Stimulated activated CD4-positive, alpha-beta T cell treated with anti-CD3 and anti-CD28 coated beads, Interleukin-4, amount 100 ng/mL, for 24 hours (primary cell): Measurements from ENCODE around the gene ATP8B3.

Source experiments
- DNase-seq: peaks from one replicate; pipeline ENCODE4 v3.0.0-alpha.2; 2020

Gene ATP8B3

DNA sequence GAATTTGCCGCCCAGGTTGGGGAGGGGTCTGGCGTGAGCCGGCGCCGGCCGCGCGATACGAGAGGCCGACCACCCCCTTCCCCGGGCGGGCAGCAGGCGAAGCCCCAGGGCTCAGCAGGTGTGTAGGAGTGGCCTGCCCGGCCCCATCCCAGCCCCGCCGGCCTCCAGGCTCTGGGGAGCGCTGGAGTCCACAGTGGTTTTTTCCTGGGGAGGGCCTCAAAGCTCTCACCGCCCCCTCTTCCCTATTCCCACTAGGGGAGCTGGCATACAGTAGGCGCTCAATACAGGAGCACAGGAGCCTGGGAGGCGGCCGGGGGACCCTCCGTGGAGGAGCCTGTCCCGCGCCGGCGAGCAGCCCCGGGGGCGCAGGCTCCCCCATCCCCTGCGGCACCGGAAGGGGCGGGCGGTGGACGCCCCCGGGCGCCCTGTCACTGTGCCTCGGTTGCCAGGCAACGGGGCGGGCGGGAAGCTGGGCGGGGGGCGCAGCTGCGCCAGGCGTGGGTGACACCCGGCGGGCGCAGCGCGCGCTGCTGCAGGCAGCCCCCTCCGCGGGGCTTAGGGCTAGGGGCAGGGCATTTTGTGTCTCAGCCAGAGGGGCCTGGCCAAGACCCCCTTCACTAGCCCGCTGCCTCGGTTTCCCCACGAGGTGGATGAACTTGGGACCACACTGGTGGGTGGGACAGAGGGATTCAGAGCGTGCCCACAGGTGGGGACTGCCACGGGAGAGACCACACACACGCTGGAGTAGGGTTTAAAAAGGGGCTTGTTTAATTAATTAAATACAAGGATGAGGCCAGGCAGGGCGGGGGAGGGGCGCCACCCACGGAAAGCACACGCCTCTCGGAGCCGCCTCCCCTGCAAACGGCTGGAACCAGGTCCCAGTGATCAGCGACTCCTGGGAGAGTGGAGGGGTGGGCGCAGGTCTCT, 39.8 kb upstream of the ATP8B3 start:
- DNase-seq, result peak; percentile 53

DNA sequence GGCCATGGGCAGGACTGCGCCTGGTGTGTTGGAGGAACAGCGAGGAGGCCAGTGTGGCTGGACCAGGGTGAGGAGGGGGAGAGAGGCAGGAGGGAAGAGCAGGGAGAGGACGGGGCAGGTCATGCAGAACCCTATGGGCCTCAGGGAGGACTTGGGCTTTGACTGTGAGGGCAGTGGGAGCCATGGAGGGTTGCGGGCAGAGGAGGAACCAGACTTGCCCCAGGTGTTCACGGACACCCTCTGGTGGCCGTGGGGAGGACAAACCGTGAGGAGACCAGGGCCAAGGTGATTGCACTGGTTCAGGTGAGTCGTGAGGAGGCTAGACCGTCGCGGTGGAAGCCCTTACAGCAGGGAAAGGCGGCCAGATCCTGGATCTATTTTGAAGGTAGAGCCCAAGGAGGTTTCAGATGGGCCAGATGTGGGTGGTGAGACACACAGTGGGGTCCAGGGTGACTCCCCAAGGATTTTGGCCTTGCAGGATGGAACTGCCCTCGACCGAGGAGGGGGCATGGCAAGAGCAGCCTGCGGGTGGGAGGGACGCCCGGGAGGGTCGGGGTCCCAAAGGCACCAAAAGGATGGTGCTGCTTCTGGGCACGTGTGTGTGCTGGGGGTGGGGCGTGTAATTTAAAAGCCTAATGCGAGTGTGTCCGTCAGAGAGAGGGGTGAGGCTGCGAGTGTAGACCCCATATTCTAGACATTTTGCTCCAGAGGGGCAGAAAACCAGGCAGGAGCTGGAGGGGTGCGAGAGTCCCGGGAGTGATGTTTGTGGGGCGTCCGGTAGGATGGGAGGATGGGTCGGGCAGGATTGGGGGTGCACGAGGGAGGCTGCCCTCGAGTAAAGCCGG, 39.0 kb upstream of the ATP8B3 start:
- no peak for DNase-seq

DNA sequence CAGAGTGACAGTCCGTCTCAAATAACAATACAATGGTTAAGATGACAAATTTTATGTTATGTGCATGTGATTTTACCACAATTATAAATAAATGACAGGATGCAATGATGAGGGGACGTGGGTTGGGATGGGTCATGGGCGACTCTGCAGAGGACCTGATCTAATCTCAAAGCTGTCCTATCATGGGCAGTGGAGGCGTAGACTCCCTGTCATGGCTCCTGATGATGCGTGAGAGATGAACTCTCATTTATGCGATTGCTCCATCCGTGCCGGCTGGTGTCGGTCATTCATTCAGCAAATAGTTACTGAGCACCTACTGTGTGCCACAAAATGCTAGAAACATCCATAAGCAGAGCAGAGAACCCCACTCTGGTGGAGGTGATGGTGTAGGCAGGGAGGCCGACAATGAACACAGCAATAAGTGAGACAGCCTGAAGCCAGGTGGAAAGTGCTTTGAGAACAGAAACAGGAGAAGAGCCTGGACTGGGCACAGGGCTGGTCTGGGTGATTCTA, 37.9 kb upstream of the ATP8B3 start:
- no peak for DNase-seq

DNA sequence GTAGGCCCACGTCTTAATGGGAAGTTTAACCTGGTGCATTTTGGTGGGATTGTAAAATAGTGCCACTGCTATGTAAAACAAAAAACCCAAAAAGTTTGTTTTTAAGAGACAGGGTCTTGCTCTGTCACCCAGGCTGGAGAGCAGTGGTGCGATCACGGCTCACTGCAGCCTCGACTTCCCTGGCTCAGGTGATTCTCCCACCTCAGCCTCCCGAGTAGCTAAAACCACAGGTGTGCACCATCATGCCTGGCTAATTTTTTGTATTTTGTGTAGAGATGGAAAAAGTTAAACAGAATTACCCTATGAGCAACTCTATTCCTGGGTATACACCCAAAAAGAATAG, 37.0 kb upstream of the ATP8B3 start:
- DNase-seq, result no peak

DNA sequence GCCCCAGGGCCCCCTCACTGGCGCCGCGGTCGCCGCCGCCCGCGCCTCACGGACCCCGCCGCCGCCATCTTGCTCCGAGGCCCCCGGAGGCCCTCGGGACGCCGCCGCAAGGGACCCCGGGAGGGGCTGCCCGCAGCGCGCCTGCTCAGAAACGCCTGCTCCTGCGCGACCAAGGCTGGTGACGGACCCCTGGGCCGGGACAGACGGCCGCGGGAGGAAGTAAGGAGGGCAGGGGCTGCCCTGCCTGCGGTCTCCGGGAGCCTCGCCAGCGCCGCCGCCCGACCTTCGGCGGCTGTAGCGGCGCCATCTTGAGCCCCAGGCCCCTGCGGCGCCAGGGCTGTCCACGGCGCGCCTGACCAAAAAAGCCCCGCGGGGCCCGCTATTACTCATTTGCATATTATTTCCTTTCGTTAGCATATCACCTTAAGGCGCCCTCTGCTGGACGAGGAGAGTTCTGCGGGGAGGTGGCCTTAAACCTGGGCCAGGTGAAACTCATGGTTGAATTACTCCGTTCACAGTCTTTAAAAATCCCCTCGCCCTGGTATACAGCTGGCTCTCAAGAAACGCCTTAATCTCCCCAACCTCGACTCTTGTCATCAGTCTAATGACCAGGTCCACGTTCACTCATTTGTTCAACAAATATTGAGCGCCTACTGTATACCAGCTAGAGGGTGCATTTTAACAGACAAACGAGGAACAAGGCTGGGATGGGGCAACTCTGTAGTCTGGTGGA, 36.5 kb upstream of the ATP8B3 start, which contains the start of gene REXO1:
TSS of gene REXO1 (minus strand) at position 85 of the 733 bp plus-strand sequence. CDS start 125 bp downstream, outside the sequence.
- DNase-seq, result peak; percentile 99

DNA sequence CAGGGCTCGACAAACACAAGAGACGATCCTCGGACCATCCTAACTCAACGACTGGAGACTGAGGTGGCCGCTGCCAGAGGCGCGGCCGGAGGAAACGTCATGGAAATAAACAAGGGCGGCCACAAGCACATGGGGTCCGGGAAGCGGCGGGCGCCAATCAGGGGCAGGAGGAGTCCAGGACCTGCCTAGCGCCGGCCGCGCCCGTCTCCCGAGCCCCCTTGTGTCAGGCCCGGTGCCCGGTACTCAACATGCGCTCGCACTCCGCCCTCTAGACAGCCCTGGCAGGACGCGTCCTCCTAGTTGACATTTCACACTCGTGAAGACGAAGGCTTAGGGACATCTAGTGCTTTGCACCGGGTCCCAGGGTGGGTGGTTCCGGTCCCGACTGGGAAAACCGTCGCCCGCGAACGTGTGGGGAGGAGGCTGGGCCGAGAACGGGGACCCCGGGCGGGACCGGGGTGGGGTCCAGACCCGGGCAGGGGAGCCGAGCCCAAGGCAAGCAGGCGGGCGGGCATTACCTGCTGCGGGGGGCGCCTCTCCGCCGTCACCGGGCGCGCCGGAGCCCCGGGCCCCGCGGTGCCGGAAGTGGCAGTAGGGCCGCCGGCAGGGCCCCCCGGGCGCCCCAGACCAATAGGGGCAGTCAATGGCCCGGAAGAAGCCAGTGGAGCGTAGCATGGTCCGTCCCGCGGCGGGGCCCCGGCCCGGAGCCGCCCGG, 35.8 kb upstream of the ATP8B3 start:
- DNase-seq, result peak; percentile 34

DNA sequence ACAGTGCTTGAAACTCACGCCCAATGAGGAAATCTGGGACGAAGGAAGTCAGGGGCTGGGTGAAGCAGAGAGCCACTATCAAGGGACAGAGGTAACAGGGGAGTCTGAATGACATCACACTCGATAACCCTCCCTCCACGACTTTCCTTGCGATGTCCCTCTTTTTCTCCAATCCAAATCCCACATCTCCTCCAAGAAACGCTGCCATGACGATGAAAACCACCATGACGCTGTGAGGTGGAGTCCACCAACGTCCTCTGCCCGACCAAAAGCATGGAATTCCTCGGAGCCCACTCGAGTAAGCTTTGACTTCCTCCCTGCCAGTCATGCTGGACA, 35.2 kb upstream of the ATP8B3 start:
- DNase-seq, result no peak

DNA sequence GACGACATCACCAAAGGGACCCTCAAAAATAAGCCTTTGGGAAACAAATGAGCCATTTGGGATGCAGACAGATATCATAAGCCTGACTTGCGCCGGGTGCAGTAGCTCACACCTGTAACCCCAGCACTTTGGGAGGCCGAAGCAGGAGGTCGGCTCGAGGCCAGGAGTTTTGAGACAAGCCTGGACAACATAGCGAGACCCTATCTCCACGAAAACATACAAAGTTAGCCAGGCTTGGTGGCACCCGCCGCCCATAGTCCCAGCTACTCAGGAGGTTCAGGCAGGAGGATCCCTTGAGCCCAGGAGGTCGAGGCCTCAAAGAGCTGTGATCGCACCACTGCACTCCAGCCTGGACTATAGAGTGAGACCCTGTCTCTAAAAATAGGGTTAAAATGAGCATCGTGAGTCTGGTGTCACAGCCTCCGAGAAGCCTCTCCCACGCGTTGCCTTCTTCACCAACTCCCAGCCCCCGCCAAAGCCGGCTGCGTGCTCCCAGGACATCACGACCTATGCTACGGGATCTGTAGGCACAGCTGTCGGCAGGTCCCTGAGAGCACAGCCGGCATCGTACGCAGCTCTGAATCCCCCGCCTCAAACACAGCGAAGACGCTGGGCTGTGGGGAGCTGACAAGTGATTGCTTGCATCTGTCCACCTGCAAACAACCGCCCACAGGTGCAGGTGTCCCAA, 34.6 kb upstream of the ATP8B3 start:
- DNase-seq, result no peak

DNA sequence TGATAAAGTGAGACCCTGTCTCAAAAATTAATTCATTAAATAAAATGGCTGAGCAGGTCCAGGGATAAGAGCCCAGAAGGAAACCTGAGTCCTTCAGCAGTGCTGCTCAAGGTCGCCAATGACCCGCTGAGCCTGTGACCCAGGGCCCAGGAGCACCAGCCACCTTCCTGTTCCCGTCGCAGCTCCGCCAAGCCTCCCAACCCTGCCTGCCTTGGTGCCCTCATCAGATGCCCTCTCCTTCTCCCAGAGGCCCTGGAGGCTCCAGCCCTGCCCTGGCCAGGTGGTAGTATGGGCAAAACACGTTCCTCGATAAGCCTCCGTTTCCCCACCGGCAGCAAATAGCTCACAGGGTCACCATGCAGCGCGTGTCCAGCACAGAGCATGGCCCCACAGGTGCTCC, 33.6 kb upstream of the ATP8B3 start:
- no peak for DNase-seq

DNA sequence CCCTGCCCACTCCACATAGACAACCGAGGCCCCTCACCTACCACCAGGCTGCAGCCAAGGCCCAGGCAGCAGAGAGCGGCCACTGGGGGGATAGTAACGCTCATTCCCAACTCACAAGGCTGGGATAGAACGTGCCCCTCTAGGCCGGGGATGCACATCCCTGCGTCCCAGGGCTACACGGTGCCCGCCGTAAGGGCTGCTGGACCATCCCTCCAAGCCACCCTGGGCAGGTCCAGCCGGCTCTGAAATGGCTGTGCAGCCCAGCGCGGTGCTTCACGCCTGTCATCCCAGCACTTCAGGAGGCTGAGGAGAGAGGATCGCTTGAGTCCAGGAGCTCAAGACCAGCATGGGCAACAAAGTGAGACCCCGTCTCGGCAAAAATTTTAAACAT, 33.0 kb upstream of the ATP8B3 start:
- DNase-seq, result no peak

DNA sequence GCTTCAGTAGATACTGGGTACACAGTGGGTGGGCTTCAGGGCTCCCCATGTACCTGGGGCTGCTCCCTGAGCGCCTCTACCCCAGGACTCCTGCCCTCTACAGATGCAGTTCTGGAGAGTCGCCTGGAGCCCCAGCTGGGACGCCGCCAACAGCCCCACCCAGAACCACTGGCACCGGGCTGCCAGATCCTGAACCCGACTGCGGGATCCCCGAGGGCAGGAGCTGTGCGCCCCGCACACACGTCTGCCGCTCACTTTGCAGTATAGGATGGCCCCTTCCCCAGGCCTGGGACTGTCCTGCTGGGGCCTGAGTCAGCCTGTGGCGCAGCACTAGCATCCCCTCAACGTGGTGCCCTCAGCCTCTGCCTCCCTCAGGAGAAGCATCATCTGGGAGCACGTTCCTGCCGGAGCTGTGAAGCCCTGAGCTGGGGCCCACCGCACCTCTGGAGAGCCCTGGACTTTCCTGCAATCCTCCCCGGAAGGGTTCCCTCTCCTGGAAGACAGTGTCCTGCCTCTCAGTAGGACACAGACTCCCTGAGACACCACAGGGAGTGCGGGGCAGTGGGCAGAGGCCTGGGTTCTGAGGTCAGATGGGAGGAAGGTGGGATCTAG, 32.5 kb upstream of the ATP8B3 start:
- DNase-seq, result no peak

DNA sequence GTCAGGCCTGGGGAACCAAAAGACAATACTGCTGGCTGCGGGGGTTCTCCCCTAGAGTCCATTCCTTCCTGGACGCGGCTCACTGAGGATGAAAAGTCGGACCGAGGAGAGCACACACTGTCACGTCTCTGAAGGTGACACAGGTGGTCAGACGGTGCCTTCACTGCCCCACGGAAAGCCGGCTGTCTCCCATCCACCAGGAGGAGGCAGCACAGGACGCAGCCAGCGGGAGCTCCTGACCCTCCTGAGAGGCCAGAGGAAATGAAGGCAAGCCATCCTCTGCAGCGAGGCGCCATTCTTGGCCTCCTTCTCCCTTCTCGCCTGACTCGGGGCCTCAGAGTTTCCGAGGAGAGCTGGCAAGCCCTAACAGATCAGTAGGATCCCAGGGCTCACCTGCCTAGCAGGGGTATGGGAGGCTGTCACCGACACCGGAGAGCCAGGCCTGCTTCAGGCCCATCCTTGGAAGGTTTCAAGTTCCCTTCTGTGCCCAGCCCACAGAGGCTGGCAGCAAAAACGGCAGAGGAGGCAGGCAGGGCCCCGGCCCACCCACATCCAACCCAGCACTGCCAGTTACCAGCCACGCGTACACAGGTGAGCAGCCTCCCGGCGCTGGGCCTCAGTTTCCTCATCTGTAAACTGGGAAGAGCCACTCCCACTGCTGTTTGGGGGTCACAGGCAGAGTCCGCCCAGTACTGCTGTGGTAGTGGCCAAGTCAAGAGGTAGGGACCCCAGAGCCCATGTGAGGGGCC, 31.7 kb upstream of the ATP8B3 start:
- DNase-seq, result no peak

DNA sequence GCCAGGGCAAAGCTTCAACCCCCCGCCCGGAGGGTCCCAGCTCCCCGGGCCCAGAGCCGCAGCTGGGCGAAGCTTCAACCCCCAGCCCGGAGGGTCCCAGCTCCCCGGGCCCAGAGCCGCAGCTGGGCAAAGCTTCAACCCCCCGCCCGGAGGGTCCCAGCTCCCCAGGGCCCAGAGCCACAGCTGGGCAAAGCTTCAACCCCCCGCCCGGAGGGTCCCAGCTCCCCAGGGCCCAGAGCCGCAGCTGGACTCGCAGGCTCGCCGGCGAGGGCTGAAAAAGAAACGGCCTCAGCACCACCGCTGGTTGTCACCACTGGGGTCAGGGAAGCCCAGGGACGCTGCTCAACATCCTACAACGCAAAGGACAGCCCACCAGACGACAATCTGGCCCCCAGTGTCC, 31.0 kb upstream of the ATP8B3 start:
- DNase-seq, result no peak

DNA sequence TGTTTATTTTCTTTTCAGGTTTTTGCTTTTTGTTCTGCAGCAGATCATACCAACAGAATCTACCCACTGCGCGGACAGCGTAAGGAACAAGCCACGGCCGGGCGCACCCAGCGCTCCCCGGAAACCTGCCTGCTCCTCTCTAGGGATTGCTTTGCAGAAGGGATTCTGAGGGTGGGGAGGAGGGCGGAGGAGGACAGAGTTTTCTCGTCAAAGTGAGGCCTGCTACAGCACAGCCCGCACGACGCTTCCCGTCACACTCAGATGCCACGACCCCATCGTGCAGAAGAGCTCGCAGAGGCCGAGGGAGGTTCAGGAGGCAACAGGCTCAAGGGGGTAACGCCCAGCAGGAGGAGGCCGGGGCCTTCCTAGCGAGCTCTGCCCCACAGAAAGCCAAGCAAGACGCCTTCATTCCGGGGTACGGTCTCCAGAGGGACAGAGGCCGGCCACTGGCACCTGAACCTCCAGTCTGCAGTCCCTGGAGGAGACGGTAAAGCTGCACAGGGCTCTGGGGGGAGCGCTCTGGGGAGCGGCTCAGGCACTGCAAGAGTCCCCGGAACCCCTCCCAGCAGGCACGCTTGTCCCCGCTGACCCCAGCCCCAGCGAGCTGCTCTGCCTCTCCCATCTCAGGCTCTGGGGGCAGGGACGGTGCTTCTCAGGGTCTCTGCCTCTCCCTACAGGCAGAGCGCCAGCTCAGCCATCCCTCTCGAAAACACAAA, 29.3 kb upstream of the ATP8B3 start:
- DNase-seq, result no peak

DNA sequence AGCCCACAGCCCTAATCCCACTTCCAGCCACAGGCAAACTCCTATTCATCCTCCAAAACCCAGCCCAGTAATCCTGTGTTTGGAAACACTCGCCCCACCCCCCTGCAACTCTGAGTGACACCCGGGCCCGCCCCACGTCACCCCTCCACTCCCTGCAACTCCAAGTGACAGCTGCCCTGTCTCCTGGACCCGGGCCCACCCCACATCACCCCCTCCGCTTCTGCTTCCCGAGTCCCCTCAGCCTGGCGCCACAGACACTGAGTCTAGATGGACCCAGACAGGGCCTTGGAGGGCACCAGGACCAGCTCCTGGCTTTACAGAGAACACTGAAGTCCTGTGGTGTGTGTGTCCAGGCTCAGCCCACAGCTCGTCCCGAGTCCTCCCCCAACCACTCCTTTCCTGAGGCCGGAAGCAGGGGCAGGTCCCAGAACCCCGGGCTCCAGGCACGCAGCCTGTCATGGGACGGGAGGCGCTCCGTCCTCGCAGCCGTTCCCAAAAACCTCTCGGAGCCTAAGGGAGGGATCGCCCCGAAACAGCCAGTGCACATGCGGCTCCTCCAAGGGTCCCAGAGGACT, 28.6 kb upstream of the ATP8B3 start:
- DNase-seq, result no peak

DNA sequence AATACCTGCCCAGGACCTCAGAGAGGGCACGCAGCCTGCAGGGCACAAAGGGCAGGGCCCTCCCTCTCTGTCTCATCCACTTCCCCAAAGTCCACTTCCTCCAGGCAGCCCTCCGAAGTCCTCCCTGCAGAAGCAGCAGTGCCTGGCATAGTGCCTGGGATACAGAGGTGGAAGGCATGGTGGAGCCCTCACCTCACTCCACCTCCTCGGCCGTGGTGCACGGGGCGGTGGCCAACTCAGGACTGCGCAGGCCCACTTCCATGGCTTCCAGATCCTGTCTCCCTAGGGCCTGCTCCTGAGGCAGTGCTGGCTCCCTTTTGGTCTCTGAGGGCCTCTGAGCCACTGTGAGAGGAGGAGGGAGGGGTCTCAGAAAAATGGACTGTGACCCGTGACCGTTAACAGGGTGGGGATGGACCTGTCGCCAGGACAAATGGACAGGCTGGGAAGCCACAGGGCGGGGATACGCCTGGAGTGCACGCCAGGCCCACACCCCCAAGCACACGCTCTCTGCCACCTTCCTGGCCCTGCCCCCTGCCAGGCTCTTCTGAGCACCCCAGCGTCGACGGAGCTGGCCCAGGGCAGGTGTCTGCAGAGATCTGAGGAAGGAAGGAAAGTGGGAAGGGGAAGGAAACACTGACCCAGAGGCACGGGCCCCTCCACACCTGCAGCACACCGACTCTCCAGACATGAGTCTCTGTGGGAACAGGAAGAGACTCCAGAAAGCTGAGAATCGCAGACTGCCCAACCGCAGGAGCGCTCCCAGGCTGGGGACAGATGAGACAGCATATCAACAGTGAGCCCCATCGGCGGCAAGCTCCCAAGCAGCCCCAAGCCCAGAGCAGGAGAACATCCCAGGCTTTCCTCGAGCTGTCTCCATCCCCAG, 27.8 kb upstream of the ATP8B3 start:
- no peak for DNase-seq

DNA sequence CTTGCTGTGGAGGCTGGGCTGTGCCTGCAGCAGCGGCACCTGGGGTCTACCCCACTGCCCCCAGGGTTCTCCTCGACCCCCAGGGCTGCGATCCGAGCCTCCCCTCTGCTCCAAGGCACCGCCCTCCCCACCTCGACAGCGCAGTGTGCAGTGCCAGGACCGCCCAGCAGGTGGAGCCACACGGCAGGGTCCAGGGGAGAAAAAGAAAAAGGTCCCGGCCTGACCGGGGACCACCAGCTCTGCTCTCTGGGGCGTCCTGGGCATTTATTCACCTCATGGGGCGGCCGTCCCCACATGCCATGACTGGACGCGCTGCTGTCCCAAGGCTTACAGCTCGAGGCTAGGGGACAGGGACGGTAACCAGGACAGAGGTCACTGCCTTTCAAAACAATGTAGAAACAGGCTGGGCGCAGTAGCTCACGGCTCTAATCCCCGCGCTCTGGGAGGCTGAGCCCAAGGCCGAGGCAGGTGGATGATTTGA, 25.6 kb upstream of the ATP8B3 start:
- DNase-seq, result peak; percentile 65

DNA sequence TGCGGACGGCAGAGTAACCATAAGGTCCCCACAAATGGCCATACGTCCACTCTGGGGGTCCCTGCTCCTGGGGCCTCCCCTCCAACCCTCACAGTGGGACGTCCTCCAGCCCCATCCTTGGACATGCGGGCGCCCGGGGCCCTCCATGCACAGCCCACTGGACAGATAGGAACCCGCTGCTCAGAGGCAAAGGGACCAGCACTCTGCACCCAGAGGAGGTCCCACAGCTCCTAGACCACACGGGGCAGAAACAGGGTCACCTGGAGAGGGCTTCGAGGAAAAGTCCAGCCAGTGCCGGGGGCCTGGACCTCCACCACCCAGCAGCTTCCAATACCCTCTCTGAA, 25.1 kb upstream of the ATP8B3 start:
- no peak for DNase-seq
